ENCODE data around the gene CLEC4M.

DNA sequence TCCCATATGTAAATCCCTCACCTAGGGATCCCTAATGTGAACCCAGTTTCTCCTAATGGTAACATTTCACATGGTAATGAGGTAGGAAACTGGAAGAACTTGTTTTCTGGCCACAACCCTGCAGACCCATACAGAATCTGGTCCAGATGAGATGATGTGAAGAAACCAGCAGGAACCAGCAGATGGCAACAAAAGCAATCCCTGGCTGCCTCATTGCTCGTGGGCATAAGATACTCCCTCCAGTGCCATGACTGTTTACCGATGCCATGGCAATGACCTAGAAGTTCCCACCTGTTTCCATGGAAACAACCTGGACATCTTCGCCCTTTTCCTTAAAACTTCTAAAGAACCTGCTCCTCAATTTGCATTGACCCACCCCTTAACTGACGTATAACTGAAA lies 14.3 kb upstream of the CLEC4M start:
- TF ChIP-seq, protein P1, sequence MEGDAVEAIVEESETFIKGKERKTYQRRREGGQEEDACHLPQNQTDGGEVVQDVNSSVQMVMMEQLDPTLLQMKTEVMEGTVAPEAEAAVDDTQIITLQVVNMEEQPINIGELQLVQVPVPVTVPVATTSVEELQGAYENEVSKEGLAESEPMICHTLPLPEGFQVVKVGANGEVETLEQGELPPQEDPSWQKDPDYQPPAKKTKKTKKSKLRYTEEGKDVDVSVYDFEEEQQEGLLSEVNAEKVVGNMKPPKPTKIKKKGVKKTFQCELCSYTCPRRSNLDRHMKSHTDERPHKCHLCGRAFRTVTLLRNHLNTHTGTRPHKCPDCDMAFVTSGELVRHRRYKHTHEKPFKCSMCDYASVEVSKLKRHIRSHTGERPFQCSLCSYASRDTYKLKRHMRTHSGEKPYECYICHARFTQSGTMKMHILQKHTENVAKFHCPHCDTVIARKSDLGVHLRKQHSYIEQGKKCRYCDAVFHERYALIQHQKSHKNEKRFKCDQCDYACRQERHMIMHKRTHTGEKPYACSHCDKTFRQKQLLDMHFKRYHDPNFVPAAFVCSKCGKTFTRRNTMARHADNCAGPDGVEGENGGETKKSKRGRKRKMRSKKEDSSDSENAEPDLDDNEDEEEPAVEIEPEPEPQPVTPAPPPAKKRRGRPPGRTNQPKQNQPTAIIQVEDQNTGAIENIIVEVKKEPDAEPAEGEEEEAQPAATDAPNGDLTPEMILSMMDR (conservative IDR thresholded peaks at IDR 0.05; ENCODE audit: low read depth in 2 of 2) = peak; percentile 56 to 86
- TF ChIP-seq EZH2phosphoT487 (IDR thresholded peaks at IDR 0.05; ENCODE audit: unreplicated experiment) = no peak
- TF ChIP-seq STAT1 (IDR thresholded peaks at IDR 0.05; ENCODE audit: unreplicated experiment) = no peak
- TF ChIP-seq CREB1 (CRISPR knock-in tag; IDR thresholded peaks at IDR 0.05; ENCODE audit: low read depth) = peak; percentile 50
- no peak for TF ChIP-seq POLR2AphosphoS5 (IDR thresholded peaks at IDR 0.05; ENCODE audit: low read depth)
- TF ChIP-seq EZH2 (IDR thresholded peaks at IDR 0.05; ENCODE audit: low read depth, unreplicated experiment) = no peak
- TF ChIP-seq, protein P2, sequence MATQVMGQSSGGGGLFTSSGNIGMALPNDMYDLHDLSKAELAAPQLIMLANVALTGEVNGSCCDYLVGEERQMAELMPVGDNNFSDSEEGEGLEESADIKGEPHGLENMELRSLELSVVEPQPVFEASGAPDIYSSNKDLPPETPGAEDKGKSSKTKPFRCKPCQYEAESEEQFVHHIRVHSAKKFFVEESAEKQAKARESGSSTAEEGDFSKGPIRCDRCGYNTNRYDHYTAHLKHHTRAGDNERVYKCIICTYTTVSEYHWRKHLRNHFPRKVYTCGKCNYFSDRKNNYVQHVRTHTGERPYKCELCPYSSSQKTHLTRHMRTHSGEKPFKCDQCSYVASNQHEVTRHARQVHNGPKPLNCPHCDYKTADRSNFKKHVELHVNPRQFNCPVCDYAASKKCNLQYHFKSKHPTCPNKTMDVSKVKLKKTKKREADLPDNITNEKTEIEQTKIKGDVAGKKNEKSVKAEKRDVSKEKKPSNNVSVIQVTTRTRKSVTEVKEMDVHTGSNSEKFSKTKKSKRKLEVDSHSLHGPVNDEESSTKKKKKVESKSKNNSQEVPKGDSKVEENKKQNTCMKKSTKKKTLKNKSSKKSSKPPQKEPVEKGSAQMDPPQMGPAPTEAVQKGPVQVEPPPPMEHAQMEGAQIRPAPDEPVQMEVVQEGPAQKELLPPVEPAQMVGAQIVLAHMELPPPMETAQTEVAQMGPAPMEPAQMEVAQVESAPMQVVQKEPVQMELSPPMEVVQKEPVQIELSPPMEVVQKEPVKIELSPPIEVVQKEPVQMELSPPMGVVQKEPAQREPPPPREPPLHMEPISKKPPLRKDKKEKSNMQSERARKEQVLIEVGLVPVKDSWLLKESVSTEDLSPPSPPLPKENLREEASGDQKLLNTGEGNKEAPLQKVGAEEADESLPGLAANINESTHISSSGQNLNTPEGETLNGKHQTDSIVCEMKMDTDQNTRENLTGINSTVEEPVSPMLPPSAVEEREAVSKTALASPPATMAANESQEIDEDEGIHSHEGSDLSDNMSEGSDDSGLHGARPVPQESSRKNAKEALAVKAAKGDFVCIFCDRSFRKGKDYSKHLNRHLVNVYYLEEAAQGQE (IDR thresholded peaks at IDR 0.05; ENCODE audit: unreplicated experiment) = no peak
- no peak for TF ChIP-seq JUNB (IDR thresholded peaks at IDR 0.05; ENCODE audit: unreplicated experiment)
- TF ChIP-seq, protein P3, sequence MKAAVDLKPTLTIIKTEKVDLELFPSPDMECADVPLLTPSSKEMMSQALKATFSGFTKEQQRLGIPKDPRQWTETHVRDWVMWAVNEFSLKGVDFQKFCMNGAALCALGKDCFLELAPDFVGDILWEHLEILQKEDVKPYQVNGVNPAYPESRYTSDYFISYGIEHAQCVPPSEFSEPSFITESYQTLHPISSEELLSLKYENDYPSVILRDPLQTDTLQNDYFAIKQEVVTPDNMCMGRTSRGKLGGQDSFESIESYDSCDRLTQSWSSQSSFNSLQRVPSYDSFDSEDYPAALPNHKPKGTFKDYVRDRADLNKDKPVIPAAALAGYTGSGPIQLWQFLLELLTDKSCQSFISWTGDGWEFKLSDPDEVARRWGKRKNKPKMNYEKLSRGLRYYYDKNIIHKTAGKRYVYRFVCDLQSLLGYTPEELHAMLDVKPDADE (IDR thresholded peaks at IDR 0.05) = no peak
- TF ChIP-seq NANOG (IDR thresholded peaks at IDR 0.05; ENCODE audit: borderline replicate concordance) = no peak
- no peak for TF ChIP-seq ZNF331 (CRISPR knock-in tag; IDR thresholded peaks at IDR 0.05; ENCODE audit: low read depth)

Data from GM23338 (cell line).